A549 (cell line): ENCODE measurements around the gene DCPS. TPM values are rescaled to one million over a fixed set of nuclear protein-coding genes. Genes with fewer than 3 reads are reported as not detected.
"Not testable (repeated sequence)": the region's sequence is repeated elsewhere in the genome, so short reads cannot be mapped to it uniquely, and the experiment has no call there.

Source experiments
- ATAC-seq, 2 experiments: fragments of 200-7000 bp in 1 of 2; fragments of >200 bp in 1 of 2; cut with Nextera tagmentation in 1 of 2; cut with Tn5 transposase in 1 of 2; 3 replicates each; pipeline versions ENCODE4 v1.8.0 to v1.9.1; 2018 to 2020; ENCODE audit warnings: mild to moderate bottlenecking in 1 of 2, moderate library complexity in 1 of 2
- CTCF ChIA-PET: fragments of 300-600 bp; sonication (Branson Sonifier 250); formaldehyde crosslinking; extraction: SDS; loops from one replicate; lab custom pipeline; 2021; ENCODE audit warnings: antibody characterized with exemption, inconsistent platforms; lab: Yijun Ruan, JAX
- POLR2A ChIA-PET: fragments of 350-600 bp; formaldehyde crosslinking; extraction: SDS; loops from one replicate; lab custom pipeline; 2021; ENCODE audit warnings: antibody characterized with exemption, inconsistent platforms; lab: Yijun Ruan, JAX
- DNase-seq, 2 experiments: peaks; one replicate each; pipeline versions ENCODE4 v3.0.0 to v3.0.0-alpha.2; 2011 to 2016; ENCODE audit warnings: low read depth in 1 of 2, low spot score in 1 of 2
- FAIRE-seq: peaks from 2 replicates; lab custom pipeline; 2011; peaks lifted over from hg19 to GRCh38; lab: Jason Lieb, UNC
- H3K27ac ChIP-seq, 2 experiments: fragments of >200 bp; sonication (Bioruptor Twin); formaldehyde crosslinking; 3 replicates each; pipeline ENCODE4 v1.5.1; 2016 to 2017
- H3K4me1 ChIP-seq: fragments of >200 bp; sonication (Bioruptor Twin); formaldehyde crosslinking; 3 replicates; pipeline ENCODE4 v1.6.1; 2016
- H3K4me2 ChIP-seq: fragments of >200 bp; sonication (Bioruptor Twin); formaldehyde crosslinking; 3 replicates; pipeline ENCODE4 v1.6.1; 2016
- H3K4me3 ChIP-seq: fragments of >200 bp; sonication (Bioruptor Twin); formaldehyde crosslinking; 3 replicates; pipeline ENCODE4 v1.5.1; 2016
- H3K9me3 ChIP-seq: fragments of >200 bp; sonication (Bioruptor Twin); formaldehyde crosslinking; 3 replicates; pipeline ENCODE4 v1.6.1; 2016
- CTCF ChIP-seq: fragments of >200 bp; sonication (Bioruptor Twin); formaldehyde crosslinking; IDR thresholded peaks from 3 replicates; pipeline ENCODE4 v1.5.1; 2016
- EHF ChIP-seq: fragments of 250-450 bp; sonication (Bioruptor Pico); IDR thresholded peaks from 2 replicates; pipeline ENCODE4 v1.5.0; 2020; ENCODE audit warnings: mild to moderate bottlenecking
- GATA3 ChIP-seq: IDR thresholded peaks from 2 replicates; pipeline ENCODE4 v1.6.1; 2012; ENCODE audit warnings: borderline replicate concordance
- MAFK ChIP-seq: fragments of 450-650 bp; IDR thresholded peaks from 2 replicates; pipeline ENCODE4 v1.6.1; 2014; ENCODE audit not compliant: partially characterized antibody
- MYC ChIP-seq: IDR thresholded peaks from 2 replicates; pipeline ENCODE4 v1.6.1; 2012; ENCODE audit warnings: mild to moderate bottlenecking, inconsistent platforms, low read length, improper control_type of control experiment, borderline replicate concordance
- NFE2L2 ChIP-seq: fragments of 150-350 bp; conservative IDR thresholded peaks from 2 replicates; pipeline ENCODE4 v1.6.1; 2014; ENCODE audit warnings: low read length
- POLR2A ChIP-seq: IDR thresholded peaks from 2 replicates; pipeline ENCODE4 v1.6.1; 2012; ENCODE audit warnings: mild to moderate bottlenecking, low read length
- RAD21 ChIP-seq, 2 experiments: fragments of >200 bp in 1 of 2; sonication (Bioruptor Twin) in 1 of 2; formaldehyde crosslinking in 1 of 2; IDR thresholded peaks in 1 of 2; conservative IDR thresholded peaks in 1 of 2; 2 replicates in 1 of 2; 3 replicates in 1 of 2; pipeline ENCODE4 v1.6.1; 2012 to 2018; ENCODE audit warnings: inconsistent platforms in 1 of 2
- RFX5 ChIP-seq: fragments of 450-650 bp; IDR thresholded peaks from 2 replicates; pipeline ENCODE4 v1.7.1; 2014; ENCODE audit warnings: antibody characterized with exemption, mild to moderate bottlenecking, moderate library complexity
- ZC3H11A ChIP-seq: fragments of 450-650 bp; IDR thresholded peaks from 2 replicates; pipeline ENCODE4 v1.6.1; 2014; ENCODE audit warnings: antibody characterized with exemption, mild to moderate bottlenecking
- ZSCAN20 ChIP-seq: fragments of 250-450 bp; sonication (Bioruptor Pico); IDR thresholded peaks from 2 replicates; pipeline ENCODE4 v1.8.0; 2022; ENCODE audit warnings: mild to moderate bottlenecking, moderate library complexity
- WGBS: methylation state at CpG from one replicate; pipeline ENCODE4 v1.1.6; 2017; ENCODE audit errors: missing lambda C conversion rate; 5-methylcytosine and 5-hydroxymethylcytosine counted together
- polyA plus RNA-seq, 4 experiments: library from polyadenylated mRNA; depleted of rRNA in 3 of 4; stranded (reverse); fragments of >200 nt; fragmentation: RNase III in 1 of 4; extraction: RNeasy Plus Mini Kit Qiagen cat#74134 plus additional on column Dnase treatment in 1 of 4; gene quantifications; 2 replicates in 3 of 4; 3 replicates in 1 of 4; pipeline ENCODE4 v1.2.3, GENCODE V29; 2011 to 2017
- TF ChIP-seq, protein P1 (sequence below): IDR thresholded peaks from 2 replicates; pipeline ENCODE4 v1.6.1; 2012; ENCODE audit warnings: low read depth, borderline replicate concordance
- TF ChIP-seq, protein P2 (sequence below): fragments of >200 bp; sonication (Bioruptor Twin); formaldehyde crosslinking; IDR thresholded peaks from 2 replicates; pipeline ENCODE4 v1.6.1; 2016
- TF ChIP-seq, protein P3 (sequence below): fragments of >200 bp; sonication (Bioruptor Twin); formaldehyde crosslinking; IDR thresholded peaks from 3 replicates; pipeline ENCODE4 v1.6.1; 2016
- TF ChIP-seq, protein P4 (sequence below): fragments of 450-650 bp; IDR thresholded peaks from 2 replicates; pipeline ENCODE4 v1.6.1; 2014; ENCODE audit warnings: antibody characterized with exemption

DCPS gene
- polyA plus RNA-seq, 2 of the 4 experiments (the other 2 are of a cell fraction): 17.8 to 23.0 TPM

DNA sequence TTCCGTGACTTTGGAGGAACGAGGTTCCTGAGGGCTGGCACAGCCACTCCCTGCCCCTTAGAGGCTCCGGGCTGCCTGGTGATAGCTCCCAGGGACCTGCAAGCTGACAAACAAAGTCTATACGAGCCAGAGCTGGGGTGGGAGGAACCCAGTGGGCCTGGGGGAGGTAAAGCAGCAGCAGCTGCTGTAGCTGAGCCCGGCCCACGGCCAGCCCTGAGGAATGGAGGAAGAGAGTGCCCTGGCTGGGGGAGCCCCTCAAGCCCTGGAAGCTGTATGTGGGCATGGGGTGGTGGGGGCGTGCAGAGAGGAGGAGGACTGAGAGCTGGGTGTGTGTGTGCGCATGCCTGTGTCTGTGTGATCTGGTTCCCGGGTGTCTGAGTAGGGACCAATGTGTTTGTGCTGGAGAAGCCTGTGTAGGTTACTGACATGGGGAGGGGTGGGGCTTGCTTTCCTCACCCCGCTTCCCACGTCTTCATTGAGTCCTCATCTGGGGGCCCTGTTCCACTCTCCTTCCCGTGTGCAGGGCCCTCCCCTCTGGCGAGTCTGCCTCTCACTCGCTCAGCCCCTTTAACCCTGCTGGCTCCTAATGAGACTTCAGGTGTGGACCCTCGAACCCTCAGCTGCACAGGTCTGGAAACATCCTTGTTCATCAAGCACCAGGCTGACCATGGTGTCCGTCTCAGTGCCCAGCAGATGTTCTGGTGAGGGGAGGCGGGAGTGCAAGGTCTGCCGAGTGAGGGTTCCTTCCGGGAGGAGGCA is 62.4 kb downstream of the DCPS start:
- no peak for DNase-seq
- TF ChIP-seq, protein P1, sequence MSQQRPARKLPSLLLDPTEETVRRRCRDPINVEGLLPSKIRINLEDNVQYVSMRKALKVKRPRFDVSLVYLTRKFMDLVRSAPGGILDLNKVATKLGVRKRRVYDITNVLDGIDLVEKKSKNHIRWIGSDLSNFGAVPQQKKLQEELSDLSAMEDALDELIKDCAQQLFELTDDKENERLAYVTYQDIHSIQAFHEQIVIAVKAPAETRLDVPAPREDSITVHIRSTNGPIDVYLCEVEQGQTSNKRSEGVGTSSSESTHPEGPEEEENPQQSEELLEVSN: no peak
- TF ChIP-seq CTCF: no peak
- TF ChIP-seq, all 56 proteins: peak for 0
- WGBS: 92% methylated on average over 9 of the region's 19 CpGs
- no peak for ATAC-seq
- H3K4me3 ChIP-seq: no peak overlapping the region
- H3K9me3 ChIP-seq: no peaks in the 10 kb centered on the region
- no peak overlapping the region for H3K27ac ChIP-seq
- ChIA-PET CTCF (no interaction called here), POLR2A (no interaction called here)
- no peak for FAIRE-seq
- H3K4me1 ChIP-seq: no peaks in the 10 kb centered on the region
- no peak overlapping the region for H3K4me2 ChIP-seq

DNA sequence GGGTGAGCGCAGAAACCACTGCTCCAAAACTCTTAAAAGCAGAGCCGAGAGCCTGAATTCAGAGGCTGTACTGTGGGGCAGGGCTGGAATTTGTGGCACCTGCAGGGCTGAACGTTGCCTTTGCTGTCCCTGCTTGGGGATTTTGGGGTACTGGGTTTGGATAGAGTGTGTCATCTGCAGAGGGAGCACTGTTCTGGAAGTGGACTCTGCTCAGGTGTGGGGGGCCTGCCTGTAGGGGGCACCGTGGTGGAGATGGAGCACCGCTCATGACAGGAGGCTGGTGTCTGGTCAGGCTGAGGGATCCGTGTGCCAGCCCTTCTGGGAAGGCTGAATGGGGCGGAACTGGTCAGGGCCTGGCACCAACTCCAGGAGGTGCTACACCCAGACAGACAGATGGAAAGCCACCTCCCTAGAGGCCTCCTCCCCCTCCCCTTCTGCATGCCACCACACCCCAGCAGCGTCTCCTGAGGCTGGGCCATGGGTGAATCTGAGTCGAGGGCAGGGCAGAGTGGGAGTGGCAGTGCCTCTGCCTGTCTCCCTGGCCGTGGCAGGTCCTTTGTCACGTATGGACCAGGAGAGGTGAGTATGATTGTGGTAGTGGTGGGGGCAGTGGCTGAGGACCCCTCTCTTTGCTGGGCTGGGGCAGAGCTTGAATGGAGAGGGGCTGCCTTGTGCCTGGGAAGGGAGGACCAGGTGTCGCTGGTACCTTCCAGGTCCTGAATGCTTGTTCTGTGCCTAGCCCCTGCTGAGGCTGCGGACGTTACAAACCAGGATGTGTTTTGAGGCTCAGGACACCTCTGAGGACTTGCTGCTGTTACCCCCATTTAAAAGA is 63.2 kb downstream of the DCPS start:
- H3K9me3 ChIP-seq, H3K4me2 ChIP-seq, CTCF ChIA-PET, POLR2A ChIA-PET, H3K27ac ChIP-seq, H3K4me3 ChIP-seq, H3K4me1 ChIP-seq, FAIRE-seq, DNase-seq: not testable (repeated sequence)
- 80% methylated on average over 8 of the region's 14 CpGs for WGBS
- peak; percentile 40 to 52; a peak in 4 of 6 replicates for ATAC-seq

- POLR2A ChIA-PET, ATAC-seq, H3K4me1 ChIP-seq: not testable (repeated sequence)
Measured at GRCh38 chr11:126367806-126368205, 63.9 kb downstream of the DCPS start.

DNA sequence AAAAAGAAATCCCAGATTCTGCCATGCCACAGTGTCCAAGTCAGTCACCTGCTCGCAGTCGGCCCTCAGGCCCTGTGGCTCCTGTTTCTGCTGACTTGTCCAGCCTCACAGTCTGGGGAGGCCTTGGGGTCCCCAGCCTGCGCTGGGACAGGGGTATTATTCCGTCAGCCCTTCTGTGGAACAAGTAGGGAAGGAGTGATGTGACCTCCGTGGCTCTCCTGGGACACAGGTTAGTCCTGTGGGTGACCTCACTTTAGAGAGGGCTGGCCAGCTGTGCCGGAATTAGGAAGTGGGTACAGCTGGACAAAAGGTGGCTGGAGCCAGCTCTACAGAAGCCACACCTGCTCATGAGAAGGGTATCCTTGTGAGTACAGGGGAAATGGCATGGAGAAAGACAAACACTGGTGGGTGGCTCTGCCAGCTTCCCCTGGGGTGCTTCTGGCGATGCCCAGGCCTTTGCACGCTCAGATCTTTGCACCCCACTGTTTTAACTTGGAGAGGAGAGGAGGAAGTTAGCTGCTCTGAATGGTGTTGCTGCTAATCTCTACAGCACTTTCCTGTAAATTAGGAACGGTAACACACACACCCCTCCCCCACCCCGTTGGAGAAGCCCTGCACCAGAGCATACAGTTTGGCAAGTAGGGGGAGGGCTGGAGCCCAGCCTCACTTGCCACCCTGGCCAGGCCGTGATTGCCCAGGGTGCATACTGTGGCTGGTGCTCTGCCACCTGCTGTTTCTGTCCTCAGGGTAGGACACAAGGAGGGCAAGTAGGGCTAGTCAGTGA is 64.7 kb downstream of the DCPS start:
- H3K27ac ChIP-seq, H3K9me3 ChIP-seq, CTCF ChIA-PET, DNase-seq, H3K4me1 ChIP-seq, POLR2A ChIA-PET, FAIRE-seq, H3K4me3 ChIP-seq, H3K4me2 ChIP-seq: not testable (repeated sequence)
- WGBS: 87% methylated on average over 4 of the region's 11 CpGs
- ATAC-seq: peak in 1 of 2 experiments; percentile 28; a peak in 2 of 6 replicates

More at GRCh38 chr11:126367806-126368205, 63.9 kb downstream of the DCPS start:
- whole genome bisulfite sequencing: 96% methylated on average over 5 of the region's 5 CpGs
- H3K9me3 ChIP-seq, DNase-seq, CTCF ChIA-PET, FAIRE-seq, H3K4me3 ChIP-seq, H3K27ac ChIP-seq, H3K4me2 ChIP-seq: not testable (repeated sequence)

DNA sequence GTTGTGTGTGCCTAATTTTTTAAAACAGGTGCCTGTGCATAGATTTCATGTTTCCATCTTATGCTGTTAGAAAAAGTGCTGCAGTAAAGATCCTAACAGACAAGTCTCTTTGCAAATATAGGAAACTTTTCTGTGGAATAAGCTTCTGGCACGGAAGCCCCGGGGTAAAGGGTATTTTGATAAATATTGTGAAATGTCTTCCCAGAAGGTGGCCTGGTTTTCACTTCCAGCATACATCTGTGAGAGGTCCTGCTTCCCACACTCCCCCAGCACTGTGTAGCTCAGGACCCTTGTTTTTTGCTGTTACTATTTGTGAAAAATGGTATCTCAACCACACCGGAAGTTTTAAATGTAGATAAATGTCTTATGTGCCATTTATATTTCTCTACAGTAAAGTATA is 66.2 kb downstream of the DCPS start:
- ChIA-PET POLR2A (interaction anchor here (0.6 kb wide), 1 partner anchor 14 kb away, joined by 3 read pairs; the partner anchor contains the start of gene ST3GAL4), CTCF (interaction anchor here (0.6 kb wide), 1 partner anchor 28 kb away, joined by 3 read pairs; no protein-coding TSS in a partner anchor)
- H3K9me3 ChIP-seq: no peaks in the 10 kb centered on the region
- H3K4me2 ChIP-seq: no peak overlapping the region
- WGBS: 94% methylated on average over 3 of the region's 3 CpGs
- ATAC-seq (no peak), FAIRE-seq (no peak), DNase-seq (no peak)
- H3K4me3 ChIP-seq: no peak overlapping the region
- peaks cover 8% of the 10 kb centered on the region; the same call in 2 of the 3 replicates for H3K4me1 ChIP-seq
- no peak overlapping the region for H3K27ac ChIP-seq
- TF ChIP-seq, protein P2, sequence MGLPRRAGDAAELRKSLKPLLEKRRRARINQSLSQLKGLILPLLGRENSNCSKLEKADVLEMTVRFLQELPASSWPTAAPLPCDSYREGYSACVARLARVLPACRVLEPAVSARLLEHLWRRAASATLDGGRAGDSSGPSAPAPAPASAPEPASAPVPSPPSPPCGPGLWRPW: no peak
- TF ChIP-seq RAD21 (conservative IDR thresholded peaks at IDR 0.05 in 1 of 2, IDR thresholded peaks at IDR 0.05 in 1 of 2): no peak
- TF ChIP-seq, protein P3, sequence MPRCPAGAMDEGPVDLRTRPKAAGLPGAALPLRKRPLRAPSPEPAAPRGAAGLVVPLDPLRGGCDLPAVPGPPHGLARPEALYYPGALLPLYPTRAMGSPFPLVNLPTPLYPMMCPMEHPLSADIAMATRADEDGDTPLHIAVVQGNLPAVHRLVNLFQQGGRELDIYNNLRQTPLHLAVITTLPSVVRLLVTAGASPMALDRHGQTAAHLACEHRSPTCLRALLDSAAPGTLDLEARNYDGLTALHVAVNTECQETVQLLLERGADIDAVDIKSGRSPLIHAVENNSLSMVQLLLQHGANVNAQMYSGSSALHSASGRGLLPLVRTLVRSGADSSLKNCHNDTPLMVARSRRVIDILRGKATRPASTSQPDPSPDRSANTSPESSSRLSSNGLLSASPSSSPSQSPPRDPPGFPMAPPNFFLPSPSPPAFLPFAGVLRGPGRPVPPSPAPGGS: no peak
- TF ChIP-seq ZC3H11A: no peak
- TF ChIP-seq MYC: no peak
- TF ChIP-seq, protein P4, sequence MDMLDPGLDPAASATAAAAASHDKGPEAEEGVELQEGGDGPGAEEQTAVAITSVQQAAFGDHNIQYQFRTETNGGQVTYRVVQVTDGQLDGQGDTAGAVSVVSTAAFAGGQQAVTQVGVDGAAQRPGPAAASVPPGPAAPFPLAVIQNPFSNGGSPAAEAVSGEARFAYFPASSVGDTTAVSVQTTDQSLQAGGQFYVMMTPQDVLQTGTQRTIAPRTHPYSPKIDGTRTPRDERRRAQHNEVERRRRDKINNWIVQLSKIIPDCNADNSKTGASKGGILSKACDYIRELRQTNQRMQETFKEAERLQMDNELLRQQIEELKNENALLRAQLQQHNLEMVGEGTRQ: no peak
- no peak for TF ChIP-seq GATA3
- TF ChIP-seq ZSCAN20: no peak
- TF ChIP-seq MAFK: no peak
- TF ChIP-seq EHF (CRISPR knock-in tag): no peak
- no peak for TF ChIP-seq RFX5
- TF ChIP-seq POLR2A: no peak
- TF ChIP-seq NFE2L2: no peak
